Tibial artery (tissue), 4 donors: ENCODE results near the gene CRYGS.
A peak's percentile ranks its signal among the peaks of the same experiment; 100 is the strongest.

ENCODE experiments used
- DNase-seq, 2 donors: peaks; one replicate each; pipeline ENCODE4 v3.0.0-alpha.2; 2019
- H3K27ac ChIP-seq, 2 donors: fragments of 200-600 bp; sonication (generic) in 1 of 2; 1 replicate in 1 of 2; 2 replicates in 1 of 2; pipeline ENCODE4 v1.5.1; 2018 to 2019; ENCODE audit warnings: mild to moderate bottlenecking in 1 of 2
- H3K27me3 ChIP-seq, 2 donors: fragments of 200-600 bp; sonication (generic) in 1 of 2; one replicate each; pipeline versions ENCODE4 v1.5.1 to v1.6.0; 2016 to 2019
- H3K36me3 ChIP-seq, 3 donors: fragments of 200-600 bp; sonication (generic) in 2 of 3; one replicate each; pipeline ENCODE4 v1.5.1; 2016 to 2019; ENCODE audit warnings: mild to moderate bottlenecking in 2 of 3
- H3K4me1 ChIP-seq, 4 donors: fragments of 200-600 bp; sonication (generic) in 2 of 4; 1 replicate in 3 of 4; 2 replicates in 1 of 4; pipeline ENCODE4 v1.5.1; 2016 to 2019
- H3K4me3 ChIP-seq, 2 donors: fragments of 200-600 bp; sonication (generic) in 1 of 2; 1 replicate in 1 of 2; 2 replicates in 1 of 2; pipeline ENCODE4 v1.5.1; 2018 to 2019; ENCODE audit warnings: mild to moderate bottlenecking in 2 of 2
- H3K9me3 ChIP-seq, 3 donors: fragments of 200-600 bp; sonication (generic) in 1 of 3; one replicate each; pipeline ENCODE4 v1.5.1; 2016 to 2019
- CTCF ChIP-seq, 2 experiments: fragments of 200-600 bp in 1 of 2; fragments of 450-650 bp in 1 of 2; IDR thresholded peaks; one replicate each; pipeline ENCODE4 v1.5.1; 2017 to 2019; ENCODE audit warnings: antibody characterized with exemption in 2 of 2, mild to moderate bottlenecking in 1 of 2, moderate library complexity in 1 of 2
- intact Hi-C: fragments of 100-400 bp; cut with DNase I; formaldehyde crosslinking; loops from one replicate; pipeline ENCODE4 v1.15.0; 2023; ENCODE audit warnings: low total_unique reads

CRYGS gene

GRCh38 chr3:186496635-186497034, 47.5 kb downstream of the CRYGS start:
- DNase-seq = no peak
- no peak for TF ChIP-seq CTCF (IDR thresholded peaks at IDR 0.05)
- no peaks in the 10 kb centered on the region for H3K9me3 ChIP-seq
- H3K36me3 ChIP-seq = no peaks in the 10 kb centered on the region
- peaks cover 0 to 50% (median 25%) of the 10 kb centered on the region in 4 donors for H3K4me1 ChIP-seq
- intact Hi-C loops = loop anchor here (10.0 kb wide), 1 partner anchor 72 kb away; no protein-coding TSS in a partner anchor
- H3K27me3 ChIP-seq = no peaks in the 10 kb centered on the region
- H3K27ac ChIP-seq = peak overlapping the region in 1 of 2 donors; percentile 5
- H3K4me3 ChIP-seq = no peak overlapping the region

GRCh38 chr3:186496016-186496415, 48.2 kb downstream of the CRYGS start:
- no peak overlapping the region for H3K4me3 ChIP-seq
- peak overlapping the region; percentile 73 to 81 for H3K27ac ChIP-seq
- intact Hi-C loops = loop anchor here (10.0 kb wide), 1 partner anchor 71 kb away; no protein-coding TSS in a partner anchor
- peaks cover 0 to 50% (median 25%) of the 10 kb centered on the region in 4 donors for H3K4me1 ChIP-seq
- no peak for TF ChIP-seq CTCF (IDR thresholded peaks at IDR 0.05)
- no peaks in the 10 kb centered on the region for H3K9me3 ChIP-seq
- DNase-seq = no peak
- H3K36me3 ChIP-seq = no peaks in the 10 kb centered on the region
- no peaks in the 10 kb centered on the region for H3K27me3 ChIP-seq

DNA sequence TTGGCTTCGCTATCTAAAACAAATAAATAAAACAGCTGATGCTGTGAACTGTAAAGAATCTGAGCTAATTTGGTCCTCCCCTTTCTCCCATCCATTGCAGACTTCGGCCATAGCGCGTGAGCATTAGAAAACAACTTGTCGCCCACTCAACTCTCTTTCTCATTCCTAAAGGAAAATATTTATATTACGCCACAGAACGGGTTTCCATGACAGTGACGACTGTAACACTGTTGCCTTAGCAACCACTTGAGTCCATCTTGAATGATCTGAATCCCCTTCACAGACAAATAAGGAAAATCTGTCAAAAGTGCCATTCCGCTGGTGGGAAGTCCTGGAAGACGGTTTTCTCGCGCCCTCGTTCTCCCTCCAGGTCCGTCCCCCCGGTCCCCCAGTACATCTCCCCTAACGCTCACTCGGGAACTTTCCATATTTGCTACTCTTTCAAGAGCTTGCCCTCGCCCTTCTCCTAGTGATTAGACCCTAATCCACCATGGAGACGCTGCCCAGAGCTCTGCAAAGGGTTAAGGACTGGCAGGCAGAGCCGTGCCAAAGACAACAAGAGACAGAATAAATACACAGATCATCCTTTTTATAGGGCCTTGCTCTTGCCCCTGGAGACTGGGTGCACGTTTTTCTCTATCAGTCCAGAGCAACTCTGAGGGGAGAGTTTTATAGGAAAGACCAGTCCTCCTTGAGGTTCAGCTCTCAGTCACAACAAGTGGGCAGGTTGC, 50.5 kb downstream of the CRYGS start:
- intact Hi-C loops = loop anchor here (10.0 kb wide), 1 partner anchor 69 kb away; no protein-coding TSS in a partner anchor
- Histone ChIP-seq H3K4me3 (peak overlapping the region in 1 of 2 donors; percentile 7), H3K27ac (peak overlapping the region; percentile 73 to 81), H3K27me3 (no peaks in the 10 kb centered on the region), H3K4me1 (peaks cover 0 to 50% (median 25%) of the 10 kb centered on the region in 4 donors), H3K36me3 (no peaks in the 10 kb centered on the region), H3K9me3 (no peaks in the 10 kb centered on the region)
- TF ChIP-seq CTCF (IDR thresholded peaks at IDR 0.05) = no peak
- no peak for DNase-seq

DNA sequence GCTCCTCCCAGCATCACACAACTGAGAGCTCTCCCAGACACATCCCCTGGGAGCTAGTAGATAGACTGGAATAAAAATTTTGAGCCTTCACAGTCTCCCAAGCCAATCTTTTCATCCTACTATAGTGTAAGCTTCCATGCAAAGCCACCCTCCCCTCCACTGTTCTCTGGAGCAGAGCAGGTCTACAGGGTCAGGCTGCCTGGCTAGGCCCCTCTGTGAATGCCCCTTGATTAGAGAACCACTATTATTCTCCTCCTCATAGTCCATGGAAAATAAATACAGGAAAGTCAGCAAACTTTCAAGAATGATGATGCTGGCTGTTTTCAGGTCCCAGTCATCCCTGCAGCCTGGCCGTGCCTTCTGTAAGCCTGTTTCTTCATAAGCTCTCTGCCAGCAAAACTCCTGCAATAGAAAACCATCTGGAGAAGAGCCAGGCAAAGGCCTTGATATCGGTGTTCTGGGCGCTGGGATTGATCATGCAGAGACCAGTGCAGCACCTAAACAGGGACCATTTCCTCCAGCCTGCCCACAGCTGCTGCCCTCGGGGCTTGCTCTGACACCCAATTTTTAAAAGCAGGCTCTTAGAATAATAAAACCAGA, 51.7 kb downstream of the CRYGS start:
- H3K4me3 ChIP-seq = no peak overlapping the region
- intact Hi-C loops = loop anchor here (10.0 kb wide), 1 partner anchor 68 kb away; no protein-coding TSS in a partner anchor
- H3K27me3 ChIP-seq = no peaks in the 10 kb centered on the region
- peaks cover 0 to 50% (median 25%) of the 10 kb centered on the region in 4 donors for H3K4me1 ChIP-seq
- TF ChIP-seq CTCF (IDR thresholded peaks at IDR 0.05) = no peak
- no peak for DNase-seq
- no peaks in the 10 kb centered on the region for H3K36me3 ChIP-seq
- no peaks in the 10 kb centered on the region for H3K9me3 ChIP-seq
- H3K27ac ChIP-seq = peak overlapping the region; percentile 73 to 81

- no peaks in the 10 kb centered on the region for H3K9me3 ChIP-seq
- peaks cover 0 to 25% (median 17%) of the 10 kb centered on the region in 4 donors for H3K4me1 ChIP-seq
- H3K36me3 ChIP-seq = no peaks in the 10 kb centered on the region
- H3K27me3 ChIP-seq = no peaks in the 10 kb centered on the region
- DNase-seq = no peak
- intact Hi-C loops = no loop called here
- H3K4me3 ChIP-seq = no peak overlapping the region
- H3K27ac ChIP-seq = no peak overlapping the region
- TF ChIP-seq CTCF (IDR thresholded peaks at IDR 0.05) = no peak
Observed at GRCh38 chr3:186489507-186489906, 54.7 kb downstream of the CRYGS start.
